Nephron progenitor cell (in vitro differentiated cells): Measurements from ENCODE around the gene PLEKHA4.
"Not testable (repeated sequence)": the region's sequence is repeated elsewhere in the genome, so short reads cannot be mapped to it uniquely, and the experiment has no call there.

ENCODE experiments used
- DNase-seq: peaks from one replicate; pipeline ENCODE4 v3.0.0; 2021
- H3K27ac Mint-ChIP-seq: 2 replicates; pipeline ENCODE4 v1.8.0; 2021; ENCODE audit warnings: mild to moderate bottlenecking, moderate library complexity, mixed read lengths
- H3K27me3 Mint-ChIP-seq: 2 replicates; pipeline ENCODE4 v1.8.0; 2021; ENCODE audit warnings: mild to moderate bottlenecking, low read depth, mixed read lengths; ENCODE audit not compliant: poor library complexity
- H3K36me3 Mint-ChIP-seq: 2 replicates; pipeline ENCODE4 v1.8.0; 2021; ENCODE audit warnings: low read depth, mixed read lengths
- H3K4me1 Mint-ChIP-seq: 2 replicates; pipeline ENCODE4 v1.8.0; 2021; ENCODE audit warnings: mixed read lengths
- H3K4me3 Mint-ChIP-seq: 2 replicates; pipeline ENCODE4 v1.8.0; 2021; ENCODE audit warnings: mild to moderate bottlenecking, moderate library complexity, mixed read lengths
- H3K9me3 Mint-ChIP-seq: 2 replicates; pipeline ENCODE4 v1.8.0; 2021; ENCODE audit warnings: mild to moderate bottlenecking, moderate library complexity, mixed read lengths
- CTCF ChIP-seq: fragments of 200-600 bp; sonication (generic); IDR thresholded peaks from 2 replicates; pipeline ENCODE4 v1.5.0; 2021; ENCODE audit warnings: antibody characterized with exemption

Gene PLEKHA4

GRCh38 chr19:48900477-48901406 is 32.3 kb upstream of the PLEKHA4 start:
- no peak for TF ChIP-seq CTCF
- H3K27me3 Mint-ChIP-seq: peaks cover 6% of the 10 kb centered on the region
- peaks cover 27% of the 10 kb centered on the region for H3K36me3 Mint-ChIP-seq
- DNase-seq: no peak
- H3K9me3 Mint-ChIP-seq: no peaks in the 10 kb centered on the region
- peaks cover 43% of the 10 kb centered on the region for H3K4me1 Mint-ChIP-seq
- peak overlapping the region; percentile 99 for H3K4me3 Mint-ChIP-seq
- peak overlapping the region; percentile 95 for H3K27ac Mint-ChIP-seq

DNA sequence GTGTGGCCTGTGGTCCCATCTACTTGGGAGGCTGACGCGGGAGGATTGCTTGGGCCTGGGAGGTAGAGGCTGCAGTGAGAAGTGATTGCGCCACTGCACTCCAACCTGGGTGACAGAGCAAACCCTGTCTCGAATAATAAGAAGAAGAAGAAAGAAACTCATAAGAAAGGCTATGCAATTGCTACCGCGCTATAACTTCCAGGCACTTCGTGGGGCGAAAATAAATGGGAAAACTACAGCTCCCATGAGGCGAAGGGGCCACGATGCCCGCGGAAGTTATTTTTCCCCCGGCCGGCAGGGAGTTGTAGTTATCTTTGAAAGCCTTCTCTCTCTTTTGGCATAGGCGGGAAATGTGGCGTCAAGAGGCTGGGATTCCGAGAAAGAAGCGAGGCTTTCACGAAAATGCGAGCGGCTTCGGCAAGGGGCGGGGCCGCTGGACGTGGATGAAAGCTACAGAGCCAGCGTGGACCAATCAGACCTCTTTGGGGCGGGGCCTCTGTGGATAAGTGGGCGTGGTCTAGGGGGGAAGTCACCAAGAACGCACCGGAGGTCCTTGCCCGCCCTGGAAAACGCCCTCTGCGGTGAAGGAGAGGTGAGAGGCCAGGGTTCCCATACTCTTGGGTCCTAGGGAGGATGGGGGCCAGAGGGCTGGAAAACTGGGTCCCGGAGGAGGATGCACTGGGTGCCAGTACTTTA is 31.5 kb upstream of the PLEKHA4 start, which contains the start of gene NUCB1:
Gene NUCB1, plus strand, starts transcription at position 532 of the 696 bp plus-strand sequence. CDS start 485 bp downstream, outside the sequence.
- Mint-ChIP-seq H3K27ac (peak within 1 kb of the TSS; percentile 95), H3K4me1 (peaks cover 44% of the 10 kb centered on the region), H3K27me3 (peaks cover 6% of the 10 kb centered on the region), H3K9me3 (no peaks in the 10 kb centered on the region), H3K36me3 (peaks cover 18% of the 10 kb centered on the region), H3K4me3 (peak within 1 kb of the TSS; percentile 99)
- DNase-seq: peak; percentile 100
- TF ChIP-seq CTCF: no peak

DNA sequence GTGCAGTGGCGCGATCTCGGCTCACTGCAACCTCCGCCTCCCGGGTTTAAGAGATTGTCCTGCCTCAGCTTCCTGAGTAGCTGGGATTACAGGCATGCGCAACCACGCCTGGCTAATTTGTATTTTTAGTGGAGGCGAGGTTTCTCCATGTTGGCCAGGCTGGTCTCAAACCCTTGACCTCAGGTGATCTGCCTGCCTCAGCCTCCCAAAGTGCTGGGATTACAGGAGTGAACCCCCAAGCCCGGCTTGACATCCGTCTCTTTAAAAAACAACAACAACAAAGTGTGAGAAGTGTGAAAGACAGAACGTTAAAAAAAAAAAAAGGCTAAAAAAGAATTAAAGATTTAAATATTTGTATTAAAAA is 31.0 kb upstream of the PLEKHA4 start:
- H3K9me3 Mint-ChIP-seq, DNase-seq, H3K27me3 Mint-ChIP-seq: not testable (repeated sequence)
- Mint-ChIP-seq H3K27ac (peak overlapping the region; percentile 95), H3K4me3 (peak overlapping the region; percentile 99), H3K4me1 (peaks cover 47% of the 10 kb centered on the region), H3K36me3 (peaks cover 15% of the 10 kb centered on the region)

DNA sequence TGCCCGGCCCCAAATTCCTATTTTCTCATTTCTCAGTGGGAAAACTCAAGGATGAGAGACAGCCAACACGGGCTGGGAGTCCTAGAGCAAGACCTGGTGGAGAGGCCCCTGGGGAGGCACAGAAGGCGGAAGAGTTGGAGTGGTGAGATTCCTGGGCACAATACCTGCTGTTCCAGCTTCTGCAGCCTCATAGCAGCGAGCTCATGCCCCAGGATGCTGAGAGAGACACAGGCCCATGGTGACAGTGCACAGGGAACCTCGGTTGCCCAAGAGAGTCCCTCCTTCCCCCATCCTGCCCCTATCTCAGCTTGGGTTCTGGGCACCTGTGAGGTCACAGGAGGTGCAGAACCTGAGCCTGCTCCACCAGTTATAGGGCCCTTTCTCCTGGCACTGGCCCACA is 28.8 kb upstream of the PLEKHA4 start:
- peak overlapping the region; percentile 48 for H3K27ac Mint-ChIP-seq
- H3K4me1 Mint-ChIP-seq: peaks cover 47% of the 10 kb centered on the region
- H3K4me3 Mint-ChIP-seq: no peak overlapping the region
- H3K27me3 Mint-ChIP-seq: peaks cover 3% of the 10 kb centered on the region
- H3K9me3 Mint-ChIP-seq: no peaks in the 10 kb centered on the region
- no peak for TF ChIP-seq CTCF
- DNase-seq: no peak
- H3K36me3 Mint-ChIP-seq: peaks cover 5% of the 10 kb centered on the region

DNA sequence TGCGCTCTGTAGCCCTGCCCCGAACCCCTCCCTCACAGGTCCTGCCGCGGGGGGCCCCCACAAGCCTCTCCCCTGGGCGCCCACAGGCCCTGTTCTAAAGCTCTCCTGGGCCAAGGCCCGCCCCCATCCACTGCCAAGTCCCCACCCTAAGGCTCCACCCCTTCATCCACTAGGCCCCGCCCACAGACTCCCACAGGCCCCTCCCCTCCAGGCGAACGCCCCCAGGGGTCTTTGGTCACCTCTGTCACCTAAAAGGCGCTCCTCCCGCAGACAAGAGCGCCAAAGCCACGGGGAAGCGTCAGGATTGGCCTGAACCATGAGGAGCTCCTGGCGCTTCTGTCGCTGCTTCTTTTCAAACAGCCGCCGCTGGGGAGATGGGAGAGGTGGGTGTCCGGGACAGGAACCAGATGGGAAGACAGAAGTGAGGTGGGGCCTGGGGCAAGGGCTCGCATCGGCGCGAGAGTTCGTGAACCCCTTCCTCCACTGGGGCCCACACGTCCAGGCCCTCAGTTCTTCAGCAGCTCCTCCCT is 27.8 kb upstream of the PLEKHA4 start:
- peak; percentile 78 for DNase-seq
- no peaks in the 10 kb centered on the region for H3K36me3 Mint-ChIP-seq
- H3K27ac Mint-ChIP-seq: no peak overlapping the region
- peaks cover 3% of the 10 kb centered on the region for H3K27me3 Mint-ChIP-seq
- no peak for TF ChIP-seq CTCF
- H3K4me3 Mint-ChIP-seq: peak overlapping the region; percentile 57
- peaks cover 47% of the 10 kb centered on the region for H3K4me1 Mint-ChIP-seq
- no peaks in the 10 kb centered on the region for H3K9me3 Mint-ChIP-seq

- Mint-ChIP-seq H3K27me3 (peaks cover 3% of the 10 kb centered on the region), H3K9me3 (no peaks in the 10 kb centered on the region), H3K4me3 (peak overlapping the region; percentile 39), H3K36me3 (no peaks in the 10 kb centered on the region), H3K27ac (no peak overlapping the region), H3K4me1 (peaks cover 40% of the 10 kb centered on the region)
- no peak for TF ChIP-seq CTCF
- DNase-seq: no peak
Observed at GRCh38 chr19:48895226-48895625, 26.8 kb upstream of the PLEKHA4 start.
